ENCODE data around the gene ARID1B.
A peak's percentile ranks its signal among the peaks of the same experiment; 100 is the strongest.

ARID1B gene

DNA sequence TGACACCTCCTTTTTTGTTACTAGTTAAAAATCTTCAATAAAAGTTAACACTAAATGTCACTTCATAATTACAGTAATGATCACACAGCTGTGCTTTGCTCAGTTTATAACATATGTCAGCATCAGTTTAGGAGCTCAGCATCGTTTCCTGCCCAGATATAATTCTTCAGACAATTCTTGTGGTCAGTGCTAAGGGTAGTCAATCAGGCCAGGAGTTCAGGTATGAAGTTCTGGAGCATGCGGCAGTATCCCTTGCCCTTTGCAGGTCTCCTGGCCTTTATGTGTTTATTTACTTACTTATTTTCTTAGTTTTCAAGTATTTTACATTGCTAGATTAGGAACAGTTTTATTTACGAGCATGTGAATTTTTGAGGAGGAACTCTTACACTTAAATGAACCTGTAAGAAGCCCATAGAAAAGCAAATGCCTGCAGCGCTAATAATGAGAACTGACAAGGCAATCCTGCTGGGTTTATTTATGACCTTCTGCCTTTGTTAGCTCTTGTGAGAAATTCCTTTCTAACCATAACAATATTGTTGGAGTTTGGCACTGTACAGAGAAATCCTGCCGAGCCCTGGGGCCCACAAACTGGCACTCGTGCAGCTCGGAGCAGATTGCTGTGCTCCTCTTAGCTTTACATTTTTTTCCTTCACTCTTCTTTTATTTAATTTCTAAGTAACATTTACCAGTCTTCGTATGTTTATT, 293.4 kb downstream of the ARID1B start:
- Mint-ChIP-seq H3K27ac (no peak overlapping the region), H3K4me3 (no peak overlapping the region), H3K27me3 (no peaks in the 10 kb centered on the region), H3K9me3 (no peaks in the 10 kb centered on the region), H3K4me1 (peaks cover 37% of the 10 kb centered on the region), H3K36me3 (peaks cover 11% of the 10 kb centered on the region)
- no peak for DNase-seq (ENCODE audit: low spot score in 2 of 2)
- no peak for ATAC-seq (ENCODE audit: low read depth)

DNA sequence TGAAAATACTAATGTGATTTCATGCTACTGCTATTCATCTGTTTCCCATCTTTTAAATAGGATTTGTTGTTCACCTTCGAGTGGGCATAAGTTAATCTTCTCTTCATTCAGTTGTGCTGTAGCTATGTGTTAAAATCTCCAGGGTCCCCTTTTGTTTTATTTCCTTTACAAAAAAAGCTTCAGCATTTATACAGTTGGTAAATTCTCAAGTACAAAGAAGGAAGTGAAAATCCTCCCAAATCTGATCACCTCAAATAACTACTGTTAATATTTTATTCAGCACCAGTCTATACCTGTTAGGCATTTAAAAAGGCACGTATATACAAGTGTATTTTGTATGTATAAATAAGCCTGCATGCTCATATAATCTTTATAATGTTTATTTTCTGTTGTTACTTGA, 294.9 kb downstream of the ARID1B start:
- no peaks in the 10 kb centered on the region for H3K9me3 Mint-ChIP-seq

GRCh38 chr6:157073596-157073995, 296.4 kb downstream of the ARID1B start:
- H3K9me3 Mint-ChIP-seq: no peaks in the 10 kb centered on the region

More for the DNA sequence above, 294.9 kb downstream of the ARID1B start:
- ATAC-seq (ENCODE audit: low read depth) (peak; percentile 53), DNase-seq (ENCODE audit: low spot score in 2 of 2) (no peak)
- Mint-ChIP-seq H3K4me3 (no peak overlapping the region), H3K4me1 (peaks cover 34% of the 10 kb centered on the region), H3K27me3 (no peaks in the 10 kb centered on the region), H3K36me3 (peaks cover 12% of the 10 kb centered on the region), H3K27ac (no peak overlapping the region)

DNA sequence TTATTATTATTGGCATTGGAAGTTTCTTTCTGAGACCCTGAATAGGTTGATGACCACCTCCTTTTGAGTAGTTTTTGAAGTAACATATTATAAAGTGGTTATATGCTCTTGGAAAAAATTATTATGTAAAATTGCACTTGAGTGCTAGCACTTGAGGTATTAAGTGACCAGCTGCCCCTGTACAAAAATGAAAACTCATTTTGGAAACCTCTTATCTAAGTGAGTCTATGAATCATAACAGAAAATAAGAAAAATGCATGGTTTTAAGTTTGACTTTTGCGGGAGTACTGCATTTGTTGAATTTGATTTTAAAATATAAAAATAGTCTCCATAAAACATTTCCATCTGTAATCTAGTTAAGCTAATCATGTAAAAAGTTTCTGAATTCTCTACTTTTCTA, 297.8 kb downstream of the ARID1B start:
- Mint-ChIP-seq H3K27me3 (no peaks in the 10 kb centered on the region), H3K4me1 (peaks cover 28% of the 10 kb centered on the region), H3K4me3 (no peak overlapping the region), H3K36me3 (peaks cover 16% of the 10 kb centered on the region), H3K9me3 (no peaks in the 10 kb centered on the region), H3K27ac (no peak overlapping the region)
- ATAC-seq (ENCODE audit: low read depth) (no peak), DNase-seq (ENCODE audit: low spot score in 2 of 2) (no peak)

More at GRCh38 chr6:157073596-157073995, 296.4 kb downstream of the ARID1B start:
- H3K4me3 Mint-ChIP-seq: no peak overlapping the region
- H3K27ac Mint-ChIP-seq: no peak overlapping the region
- peaks cover 32% of the 10 kb centered on the region for H3K4me1 Mint-ChIP-seq
- H3K27me3 Mint-ChIP-seq: no peaks in the 10 kb centered on the region
- H3K36me3 Mint-ChIP-seq: peaks cover 16% of the 10 kb centered on the region
- ATAC-seq (ENCODE audit: low read depth): no peak
- DNase-seq (ENCODE audit: low spot score in 2 of 2): no peak

GRCh38 chr6:157075549-157076450, 298.6 kb downstream of the ARID1B start:
- DNase-seq (ENCODE audit: low spot score in 2 of 2): no peak
- H3K27ac Mint-ChIP-seq: peak overlapping the region; percentile 89

GRCh38 chr6:157076451-157076822, 299.3 kb downstream of the ARID1B start:
- ATAC-seq (ENCODE audit: low read depth): no peak
- Mint-ChIP-seq H3K27ac (peak overlapping the region; percentile 89), H3K4me1 (peaks cover 28% of the 10 kb centered on the region), H3K27me3 (no peaks in the 10 kb centered on the region), H3K4me3 (no peak overlapping the region), H3K36me3 (peaks cover 14% of the 10 kb centered on the region), H3K9me3 (no peaks in the 10 kb centered on the region)
- DNase-seq (ENCODE audit: low spot score in 2 of 2): no peak

More at GRCh38 chr6:157075549-157076450, 298.6 kb downstream of the ARID1B start:
- H3K9me3 Mint-ChIP-seq: no peaks in the 10 kb centered on the region
- ATAC-seq (ENCODE audit: low read depth): peak; percentile 42
- H3K4me1 Mint-ChIP-seq: peaks cover 30% of the 10 kb centered on the region
- H3K4me3 Mint-ChIP-seq: peak overlapping the region; percentile 83
- H3K27me3 Mint-ChIP-seq: no peaks in the 10 kb centered on the region
- H3K36me3 Mint-ChIP-seq: peaks cover 16% of the 10 kb centered on the region

DNA sequence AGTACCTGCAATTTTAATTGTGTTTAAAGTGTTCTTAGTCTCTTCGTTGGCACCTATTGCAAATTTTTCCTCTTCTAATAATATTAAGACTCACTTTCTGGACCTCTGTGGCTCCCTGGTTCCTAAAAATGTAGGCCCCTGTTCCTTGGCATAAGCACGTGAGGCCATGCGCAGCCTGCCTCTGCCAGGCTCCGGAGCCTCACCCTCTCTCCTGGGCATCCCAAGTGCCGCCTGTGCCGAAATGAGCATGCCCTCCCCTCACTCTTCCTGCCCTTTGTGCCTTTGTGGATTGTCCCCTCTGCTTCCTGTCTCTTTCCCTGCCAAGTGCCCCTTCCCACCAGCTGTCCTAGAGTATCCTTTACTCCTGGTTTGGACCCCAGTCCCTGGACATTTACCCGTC, 300.1 kb downstream of the ARID1B start:
- peaks cover 33% of the 10 kb centered on the region for H3K4me1 Mint-ChIP-seq
- peak overlapping the region; percentile 21 for H3K27ac Mint-ChIP-seq
- DNase-seq (ENCODE audit: low spot score in 2 of 2): no peak
- H3K4me3 Mint-ChIP-seq: peak overlapping the region; percentile 6
- no peaks in the 10 kb centered on the region for H3K9me3 Mint-ChIP-seq
- H3K36me3 Mint-ChIP-seq: peaks cover 11% of the 10 kb centered on the region
- no peaks in the 10 kb centered on the region for H3K27me3 Mint-ChIP-seq
- ATAC-seq (ENCODE audit: low read depth): no peak

DNA sequence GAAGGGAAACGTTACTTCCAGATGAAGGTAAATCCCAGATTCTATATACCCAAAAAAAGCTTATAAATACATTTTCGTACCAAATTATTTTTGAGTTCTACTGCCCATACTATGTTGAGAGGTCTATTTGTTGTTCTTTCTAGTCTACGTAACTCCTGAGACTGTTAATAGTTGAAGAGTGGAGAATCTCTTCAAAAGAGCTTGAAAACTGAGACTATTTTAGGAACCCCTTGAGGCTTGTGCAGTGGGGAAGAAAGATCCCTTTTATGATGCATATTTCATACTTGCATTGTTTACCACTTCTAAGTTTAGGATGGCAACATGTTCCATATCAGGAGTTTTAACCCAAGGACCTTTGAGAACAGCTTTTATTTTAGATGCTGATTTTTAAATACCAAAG, 301.1 kb downstream of the ARID1B start:
- Mint-ChIP-seq H3K27ac (no peak overlapping the region), H3K4me1 (peaks cover 36% of the 10 kb centered on the region), H3K27me3 (no peaks in the 10 kb centered on the region), H3K9me3 (no peaks in the 10 kb centered on the region), H3K36me3 (peaks cover 11% of the 10 kb centered on the region), H3K4me3 (no peak overlapping the region)
- ATAC-seq (ENCODE audit: low read depth): no peak
- no peak for DNase-seq (ENCODE audit: low spot score in 2 of 2)

DNA sequence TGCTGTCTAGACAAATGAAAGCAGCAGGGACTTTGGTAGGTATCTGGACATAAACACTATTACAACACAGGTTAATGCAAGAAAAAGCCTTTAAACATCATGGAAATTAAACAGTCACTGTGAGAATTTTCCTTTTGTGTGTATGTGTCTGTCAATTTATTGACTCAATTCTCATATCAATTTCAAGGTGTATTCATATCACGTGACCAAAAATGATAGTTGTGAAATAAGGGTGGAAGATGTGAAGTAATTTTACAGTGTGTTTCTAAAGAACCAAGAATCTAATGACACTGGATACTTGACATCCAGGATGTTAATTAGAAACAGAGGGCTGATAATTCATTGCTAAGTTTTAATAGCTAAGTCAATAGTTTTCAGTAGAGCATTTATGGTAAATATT, 302.1 kb downstream of the ARID1B start:
- Mint-ChIP-seq H3K27me3 (no peaks in the 10 kb centered on the region), H3K27ac (no peak overlapping the region), H3K4me3 (no peak overlapping the region), H3K9me3 (no peaks in the 10 kb centered on the region), H3K4me1 (peaks cover 30% of the 10 kb centered on the region), H3K36me3 (peaks cover 5% of the 10 kb centered on the region)
- ATAC-seq (ENCODE audit: low read depth) (no peak), DNase-seq (ENCODE audit: low spot score in 2 of 2) (no peak)

DNA sequence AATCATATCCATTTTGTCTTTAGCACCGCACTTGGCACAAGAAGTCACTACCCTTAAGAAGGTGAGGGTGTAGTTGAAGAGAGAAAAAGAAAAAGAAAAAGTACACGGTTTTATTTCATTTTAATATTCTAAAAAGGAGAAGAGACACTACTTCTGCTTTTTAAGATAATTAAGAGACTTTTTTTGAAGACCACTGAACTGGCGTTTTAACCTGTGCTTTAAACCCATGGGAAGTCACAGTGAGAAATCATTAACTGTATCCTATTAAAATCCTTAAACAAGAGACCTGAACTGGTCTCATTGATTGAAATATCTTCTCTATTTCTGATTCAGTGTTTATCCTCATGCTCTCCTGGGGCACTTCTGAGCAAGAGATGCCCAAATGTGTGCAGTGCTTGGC, 302.6 kb downstream of the ARID1B start:
- ATAC-seq (ENCODE audit: low read depth): peak; percentile 55
- peaks cover 30% of the 10 kb centered on the region for H3K4me1 Mint-ChIP-seq
- DNase-seq (ENCODE audit: low spot score in 2 of 2): no peak
- no peak overlapping the region for H3K27ac Mint-ChIP-seq
- no peak overlapping the region for H3K4me3 Mint-ChIP-seq
- no peaks in the 10 kb centered on the region for H3K9me3 Mint-ChIP-seq
- H3K36me3 Mint-ChIP-seq: peaks cover 8% of the 10 kb centered on the region
- no peaks in the 10 kb centered on the region for H3K27me3 Mint-ChIP-seq

DNA sequence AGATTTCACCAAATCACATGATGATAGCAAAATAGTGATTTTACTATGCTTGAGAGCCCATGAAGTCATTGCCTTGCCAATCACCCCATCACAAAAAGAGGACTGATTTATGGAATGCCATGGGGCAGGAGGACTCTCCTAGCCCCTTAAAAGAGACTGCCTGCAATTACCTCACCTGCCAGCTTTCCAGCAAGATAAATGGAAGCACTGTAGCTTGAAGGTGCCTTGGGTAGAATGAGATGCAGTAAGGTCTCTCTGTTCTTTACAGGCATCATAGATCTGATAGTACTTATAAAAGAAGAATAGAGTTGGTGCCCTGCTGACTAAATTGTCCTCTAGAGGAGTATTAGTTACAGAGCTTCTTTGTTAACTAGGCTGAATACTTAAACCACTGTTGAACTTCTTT, 303.8 kb downstream of the ARID1B start:
- DNase-seq (ENCODE audit: low spot score in 2 of 2) (no peak), ATAC-seq (ENCODE audit: low read depth) (no peak)
- H3K36me3 Mint-ChIP-seq: peaks cover 12% of the 10 kb centered on the region
- H3K9me3 Mint-ChIP-seq: no peaks in the 10 kb centered on the region
- H3K4me3 Mint-ChIP-seq: no peak overlapping the region
- no peak overlapping the region for H3K27ac Mint-ChIP-seq
- peaks cover 23% of the 10 kb centered on the region for H3K4me1 Mint-ChIP-seq
- no peaks in the 10 kb centered on the region for H3K27me3 Mint-ChIP-seq

- Mint-ChIP-seq H3K9me3 (no peaks in the 10 kb centered on the region), H3K4me3 (no peak overlapping the region), H3K27me3 (no peaks in the 10 kb centered on the region), H3K27ac (no peak overlapping the region), H3K36me3 (peaks cover 9% of the 10 kb centered on the region), H3K4me1 (peaks cover 19% of the 10 kb centered on the region)
- no peak for ATAC-seq (ENCODE audit: low read depth)
- DNase-seq (ENCODE audit: low spot score in 2 of 2): no peak
Observed at GRCh38 chr6:157083343-157083742, 306.2 kb downstream of the ARID1B start.

- no peak for DNase-seq (ENCODE audit: low spot score in 2 of 2)
- H3K27me3 Mint-ChIP-seq: no peaks in the 10 kb centered on the region
- H3K36me3 Mint-ChIP-seq: peaks cover 26% of the 10 kb centered on the region
- peaks cover 14% of the 10 kb centered on the region for H3K4me1 Mint-ChIP-seq
- H3K4me3 Mint-ChIP-seq: no peak overlapping the region
- no peaks in the 10 kb centered on the region for H3K9me3 Mint-ChIP-seq
- no peak for ATAC-seq (ENCODE audit: low read depth)
- no peak overlapping the region for H3K27ac Mint-ChIP-seq
Observed at GRCh38 chr6:157086632-157087031, 309.5 kb downstream of the ARID1B start.

DNA sequence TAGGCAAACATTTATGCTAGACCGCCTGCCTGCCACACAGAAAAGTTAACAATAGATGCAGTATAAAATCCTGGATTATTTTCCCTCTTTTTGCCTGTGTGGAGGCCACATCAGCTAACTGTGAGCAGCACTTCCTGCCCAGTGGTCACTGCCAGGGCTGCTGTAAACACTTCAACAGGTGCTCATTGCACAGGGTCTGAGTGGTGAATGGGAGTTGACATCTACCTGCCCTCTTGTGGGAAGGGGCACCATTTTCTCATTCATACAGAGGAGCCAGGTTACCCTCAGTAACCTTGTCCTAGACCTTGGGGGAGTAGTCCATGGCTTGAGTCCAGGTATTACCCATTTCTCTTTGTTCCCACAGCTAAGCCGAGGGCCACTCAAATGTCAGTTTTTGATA, 310.8 kb downstream of the ARID1B start:
- Mint-ChIP-seq H3K4me1 (peaks cover 15% of the 10 kb centered on the region), H3K4me3 (no peak overlapping the region), H3K36me3 (peaks cover 32% of the 10 kb centered on the region), H3K27ac (no peak overlapping the region), H3K27me3 (no peaks in the 10 kb centered on the region), H3K9me3 (no peaks in the 10 kb centered on the region)
- DNase-seq (ENCODE audit: low spot score in 2 of 2) (no peak), ATAC-seq (ENCODE audit: low read depth) (no peak)
